Hepatocyte (in vitro differentiated cells): ENCODE results near the gene FAT2. TPM values are rescaled to one million over a fixed set of nuclear protein-coding genes. Genes with fewer than 3 reads are reported as not detected.

ENCODE experiments used
- DNase-seq: peaks from one replicate; pipeline ENCODE4 v3.0.0-alpha.2; 2016; ENCODE audit warnings: low spot score
- H2AFZ ChIP-seq: fragments of 200-600 bp; sonication (generic); 2 replicates; pipeline ENCODE4 v1.6.0; 2016; ENCODE audit warnings: antibody characterized with exemption, mild to moderate bottlenecking
- H3K27ac ChIP-seq: fragments of 200-600 bp; sonication (generic); 2 replicates; pipeline ENCODE4 v1.5.1; 2016; ENCODE audit warnings: mild to moderate bottlenecking
- H3K27me3 ChIP-seq: fragments of 200-600 bp; sonication (generic); 2 replicates; pipeline ENCODE4 v1.6.1; 2016
- H3K36me3 ChIP-seq: fragments of 200-600 bp; sonication (generic); replicated peaks from 2 replicates; pipeline ENCODE4 v1.5.1; 2016; ENCODE audit warnings: low read depth; ENCODE audit not compliant: insufficient read depth
- H3K4me1 ChIP-seq: fragments of 200-600 bp; sonication (generic); 2 replicates; pipeline ENCODE4 v1.5.1; 2016; ENCODE audit warnings: mild to moderate bottlenecking, moderate library complexity; ENCODE audit not compliant: insufficient read depth
- H3K4me2 ChIP-seq: fragments of 200-600 bp; sonication (generic); 2 replicates; pipeline ENCODE4 v1.6.0; 2016
- H3K4me3 ChIP-seq: fragments of 200-600 bp; sonication (generic); 2 replicates; pipeline ENCODE4 v1.5.1; 2016; ENCODE audit warnings: mild to moderate bottlenecking
- H3K79me2 ChIP-seq: fragments of 200-600 bp; sonication (generic); 2 replicates; pipeline ENCODE4 v1.6.0; 2017; ENCODE audit warnings: mild to moderate bottlenecking
- H3K9me2 ChIP-seq: fragments of 200-600 bp; sonication (generic); replicated peaks from 2 replicates; pipeline ENCODE4 v1.6.0; 2017; ENCODE audit warnings: mild to moderate bottlenecking; ENCODE audit not compliant: insufficient read depth
- H3K9me3 ChIP-seq: fragments of 200-600 bp; sonication (generic); 2 replicates; pipeline ENCODE4 v1.5.1; 2016; ENCODE audit warnings: low read depth, mild to moderate bottlenecking
- H4K20me1 ChIP-seq: fragments of 200-600 bp; sonication (generic); 2 replicates; pipeline ENCODE4 v1.6.0; 2016; ENCODE audit warnings: mild to moderate bottlenecking; ENCODE audit not compliant: insufficient read depth, poor library complexity, severe bottlenecking
- CTCF ChIP-seq: fragments of 200-600 bp; sonication (generic); IDR thresholded peaks from 2 replicates; pipeline ENCODE4 v1.5.1; 2016; ENCODE audit warnings: antibody characterized with exemption, mild to moderate bottlenecking; ENCODE audit not compliant: poor library complexity
- EZH2 ChIP-seq: fragments of 200-600 bp; sonication (generic); IDR thresholded peaks from 2 replicates; pipeline ENCODE4 v1.6.1; 2016; ENCODE audit warnings: antibody characterized with exemption, mild to moderate bottlenecking, borderline replicate concordance
- EZH2phosphoT487 ChIP-seq: fragments of 200-600 bp; sonication (generic); IDR thresholded peaks from one replicate; pipeline ENCODE4 v1.6.1; 2018; ENCODE audit warnings: antibody characterized with exemption, mild to moderate bottlenecking, low read depth, moderate library complexity; ENCODE audit not compliant: unreplicated experiment, severe bottlenecking
- WGBS: methylation state at CpG from one replicate; pipeline ENCODE4 v1.1.6; 2016; ENCODE audit warnings: low lambda C conversion rate; ENCODE audit errors: missing lambda C conversion rate; 5-methylcytosine and 5-hydroxymethylcytosine counted together
- polyA plus RNA-seq: library from polyadenylated mRNA; unstranded; fragments of >200 nt; fragmentation: Nextera tagmentation; extraction: Ambion mirVana; gene quantifications from 2 replicates; pipeline ENCODE4 v1.2.1, GENCODE V29; 2016
- total RNA-seq: library from RNA; depleted of rRNA; stranded (reverse); fragments of >200 nt; gene quantifications from 2 replicates; pipeline ENCODE4 v1.2.3, GENCODE V29; 2014

Gene FAT2
- total and polyA plus RNA-seq, 2 experiments from 2014 or later: 0.10 to 0.40 TPM

- no peaks in the 10 kb centered on the region for H3K9me3 ChIP-seq
- H2AFZ ChIP-seq: no peak overlapping the region
- no peak for DNase-seq
- no peak for TF ChIP-seq EZH2phosphoT487
- no peak for TF ChIP-seq CTCF
- TF ChIP-seq EZH2: no peak
- 88% methylated on average over 7 of the region's 7 CpGs for WGBS
- H3K4me1 ChIP-seq: no peaks in the 10 kb centered on the region
- H3K79me2 ChIP-seq: no peaks in the 10 kb centered on the region
- no peaks in the 10 kb centered on the region for H3K9me2 ChIP-seq
- no peaks in the 10 kb centered on the region for H3K27me3 ChIP-seq
- H3K4me2 ChIP-seq: no peak overlapping the region
- H3K4me3 ChIP-seq: no peak overlapping the region
- no peak overlapping the region for H3K27ac ChIP-seq
- H4K20me1 ChIP-seq: no peaks in the 10 kb centered on the region
- H3K36me3 ChIP-seq: no peaks in the 10 kb centered on the region
These were observed 23.1 kb downstream of the FAT2 start for GRCh38 chr5:151568036-151568435.

DNA sequence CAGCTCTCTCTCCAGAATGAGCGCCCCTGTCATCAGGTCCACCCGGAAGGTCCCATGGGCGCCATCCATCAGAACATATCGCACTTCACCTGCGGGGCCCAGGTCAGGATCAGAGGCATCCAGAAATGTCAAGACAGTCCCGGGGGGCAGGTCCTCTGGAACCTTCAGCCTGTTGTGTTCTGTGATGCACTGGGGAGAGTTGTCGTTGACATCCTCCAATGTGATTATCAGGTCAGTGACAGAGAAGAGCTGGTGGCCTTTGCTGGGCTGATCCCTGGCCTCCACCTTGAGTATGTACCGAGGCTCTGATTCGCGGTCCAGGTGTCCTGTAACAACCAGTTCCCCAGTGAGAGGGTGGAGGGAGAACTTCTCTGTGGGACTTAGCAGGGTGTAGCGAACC lies 25.2 kb downstream of the FAT2 start:
- DNase-seq: no peak
- H3K4me1 ChIP-seq: no peaks in the 10 kb centered on the region
- H3K79me2 ChIP-seq: no peaks in the 10 kb centered on the region

GRCh38 chr5:151562019-151562707 lies 29.0 kb downstream of the FAT2 start:
- 81% methylated on average over 8 of the region's 8 CpGs for whole genome bisulfite sequencing
- Histone ChIP-seq H3K27me3 (no peaks in the 10 kb centered on the region), H3K4me3 (no peak overlapping the region), H3K4me2 (no peak overlapping the region), H3K27ac (no peak overlapping the region), H3K4me1 (no peaks in the 10 kb centered on the region), H3K9me2 (no peaks in the 10 kb centered on the region), H3K79me2 (no peaks in the 10 kb centered on the region), H4K20me1 (no peaks in the 10 kb centered on the region), H3K9me3 (no peaks in the 10 kb centered on the region), H3K36me3 (no peaks in the 10 kb centered on the region), H2AFZ (no peak overlapping the region)
- TF ChIP-seq EZH2phosphoT487 (no peak), CTCF (no peak), EZH2 (no peak)
- no peak for DNase-seq

More for the DNA sequence above, 25.2 kb downstream of the FAT2 start:
- no peak overlapping the region for H3K27ac ChIP-seq
- TF ChIP-seq EZH2 (no peak), CTCF (no peak), EZH2phosphoT487 (no peak)
- H3K4me2 ChIP-seq: no peak overlapping the region
- H3K36me3 ChIP-seq: no peaks in the 10 kb centered on the region
- H4K20me1 ChIP-seq: no peaks in the 10 kb centered on the region
- H3K4me3 ChIP-seq: no peak overlapping the region
- no peaks in the 10 kb centered on the region for H3K9me3 ChIP-seq
- H3K9me2 ChIP-seq: no peaks in the 10 kb centered on the region
- WGBS: 93% methylated on average over 11 of the region's 11 CpGs
- H3K27me3 ChIP-seq: no peaks in the 10 kb centered on the region
- no peak overlapping the region for H2AFZ ChIP-seq
